Psoas muscle (tissue), 8 donors: ENCODE results near the gene DAAM2. TPM values are rescaled to one million over a fixed set of nuclear protein-coding genes. Genes with fewer than 3 reads are reported as not detected.

Experiments
- ATAC-seq, 4 donors: fragments of 200-7000 bp; cut with Tn5 transposase; one replicate each; pipeline ENCODE4 v1.9.1; 2020; ENCODE audit warnings: moderate library complexity in 3 of 4, mild to moderate bottlenecking in 2 of 4
- DNase-seq, 2 donors: peaks; one replicate each; pipeline ENCODE4 v3.0.0-alpha.2; 2020
- H3K27ac ChIP-seq: fragments of 200-600 bp; one replicate; pipeline ENCODE4 v1.8.0; 2022
- H3K27me3 ChIP-seq, 3 donors: fragments of 200-600 bp in 1 of 3; one replicate each; pipeline versions ENCODE4 v1.6.1 to v1.8.0; 2013 to 2022; ENCODE audit warnings: low read length in 2 of 3, mild to moderate bottlenecking in 2 of 3, moderate library complexity in 1 of 3; ENCODE audit not compliant: insufficient read depth in 3 of 3
- H3K36me3 ChIP-seq, 2 donors: fragments of 200-600 bp in 1 of 2; one replicate each; pipeline versions ENCODE4 v1.6.1 to v1.8.0; 2013 to 2022; ENCODE audit warnings: low read depth in 1 of 2, mild to moderate bottlenecking in 1 of 2, moderate library complexity in 1 of 2; ENCODE audit not compliant: insufficient read depth in 1 of 2
- H3K4me1 ChIP-seq: fragments of 200-600 bp; one replicate; pipeline ENCODE4 v1.8.0; 2022
- H3K4me3 ChIP-seq: fragments of 200-600 bp; one replicate; pipeline ENCODE4 v1.8.0; 2022; ENCODE audit warnings: mild to moderate bottlenecking
- H3K9me3 ChIP-seq: fragments of 200-600 bp; one replicate; pipeline ENCODE4 v1.8.0; 2022
- WGBS, 3 donors: extraction: QIAGEN DNeasy Blood & Tissue Kit; methylation state at CpG; one replicate each; pipeline versions ENCODE4 v1.1.6 to v1.1.7; 2013; 5-methylcytosine and 5-hydroxymethylcytosine counted together
- intact Hi-C, 2 donors: fragments of 100-400 bp; cut with DNase I; formaldehyde crosslinking; loops; one replicate each; pipeline versions ENCODE4 v1.11.0 to v1.14.2; 2022
- polyA plus RNA-seq, 3 donors: library from polyadenylated mRNA; stranded (reverse); fragments of 200-250 nt; gene quantifications; one replicate each; pipeline ENCODE4 v1.2.3, GENCODE V29; 2013
- total RNA-seq, 4 donors: library from RNA; stranded (reverse); fragmentation: NEBNext Ultra II Directional in 2 of 4; extraction: Animal tissue kit (Norgen Biotek cat#: 25700) in 2 of 4; gene quantifications; one replicate each; pipeline versions ENCODE4 v1.2.1 to v1.2.4, GENCODE V29; 2021 to 2023
- TF ChIP-seq, protein P1 (sequence below): fragments of 200-600 bp; IDR thresholded peaks from one replicate; pipeline ENCODE4 v1.8.0; 2022; ENCODE audit warnings: antibody characterized with exemption
- donor health status: healthy with polysubstance abuse.
- donor health status: DM: no; HTN: no; CAD: no; lungs with moderate emphysema.
- donor health status: Bipolar disorder and iron deficiency.
- donor health status: healthy.
- donor health status: DM: yes; HTN: yes; CAD: no.
- donor health status: DM: no; HTN: no; CAD: no.
- donor health status: DM: no; HTN: no; CAD: no.
- donor health status: DM: yes; HTN: yes; CAD: no.

DAAM2 gene
- total and polyA plus RNA-seq, 7 donors: 7.0 to 67.1 (median 26.5) TPM

DNA sequence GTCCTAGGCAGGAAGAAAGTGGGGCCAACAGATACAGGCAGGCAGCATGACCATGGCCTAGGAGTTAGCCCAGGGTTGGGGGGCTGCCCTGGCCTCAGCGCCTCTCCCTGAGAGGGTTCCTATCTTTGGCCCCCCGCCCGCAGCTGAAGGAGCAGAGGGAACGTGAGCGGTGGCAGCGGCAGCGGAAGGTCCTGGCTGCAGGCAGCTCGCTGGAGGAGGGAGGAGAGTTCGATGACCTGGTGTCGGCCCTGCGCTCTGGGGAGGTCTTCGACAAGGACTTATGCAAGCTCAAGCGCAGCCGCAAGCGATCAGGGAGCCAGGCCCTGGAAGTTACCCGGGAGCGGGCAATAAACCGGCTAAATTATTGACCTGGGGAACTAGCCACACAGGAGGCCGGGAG is 109.5 kb downstream of the DAAM2 start:
- Histone ChIP-seq H3K36me3 (peaks cover 2 to 80% of the 10 kb centered on the region in 2 donors), H3K4me1 (no peaks in the 10 kb centered on the region), H3K4me3 (no peak overlapping the region), H3K27ac (peak overlapping the region; percentile 4), H3K9me3 (no peaks in the 10 kb centered on the region), H3K27me3 (no peaks in the 10 kb centered on the region)
- ATAC-seq (peak in 1 of 4 donors; percentile 12), DNase-seq (no peak)
- TF ChIP-seq, protein P1, sequence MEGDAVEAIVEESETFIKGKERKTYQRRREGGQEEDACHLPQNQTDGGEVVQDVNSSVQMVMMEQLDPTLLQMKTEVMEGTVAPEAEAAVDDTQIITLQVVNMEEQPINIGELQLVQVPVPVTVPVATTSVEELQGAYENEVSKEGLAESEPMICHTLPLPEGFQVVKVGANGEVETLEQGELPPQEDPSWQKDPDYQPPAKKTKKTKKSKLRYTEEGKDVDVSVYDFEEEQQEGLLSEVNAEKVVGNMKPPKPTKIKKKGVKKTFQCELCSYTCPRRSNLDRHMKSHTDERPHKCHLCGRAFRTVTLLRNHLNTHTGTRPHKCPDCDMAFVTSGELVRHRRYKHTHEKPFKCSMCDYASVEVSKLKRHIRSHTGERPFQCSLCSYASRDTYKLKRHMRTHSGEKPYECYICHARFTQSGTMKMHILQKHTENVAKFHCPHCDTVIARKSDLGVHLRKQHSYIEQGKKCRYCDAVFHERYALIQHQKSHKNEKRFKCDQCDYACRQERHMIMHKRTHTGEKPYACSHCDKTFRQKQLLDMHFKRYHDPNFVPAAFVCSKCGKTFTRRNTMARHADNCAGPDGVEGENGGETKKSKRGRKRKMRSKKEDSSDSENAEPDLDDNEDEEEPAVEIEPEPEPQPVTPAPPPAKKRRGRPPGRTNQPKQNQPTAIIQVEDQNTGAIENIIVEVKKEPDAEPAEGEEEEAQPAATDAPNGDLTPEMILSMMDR: no peak
- WGBS, 3 donors: 76 to 81% (median 79%) methylated on average over 17 to 19 of the region's 19 CpGs
- intact Hi-C loops: no loop called here

DNA sequence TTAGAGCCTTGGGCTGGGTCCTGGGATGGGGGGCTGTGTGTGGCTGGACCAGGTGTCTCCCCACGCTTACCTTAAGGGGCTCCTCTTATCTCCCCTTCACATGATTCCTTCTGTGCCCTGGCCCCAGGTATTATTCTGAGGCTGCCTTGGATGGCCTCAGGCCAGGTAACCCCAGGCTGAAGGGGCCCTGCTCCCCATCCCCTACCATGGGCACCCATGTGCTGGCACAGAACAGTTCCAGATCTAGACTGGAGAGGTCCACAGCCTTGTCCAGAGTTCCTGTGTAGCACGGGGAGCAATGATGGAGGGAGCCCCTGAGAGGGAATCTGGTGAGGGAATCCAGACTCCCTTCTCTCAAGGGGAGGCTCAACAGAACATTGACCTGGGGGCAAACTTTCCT is 110.0 kb downstream of the DAAM2 start:
- Histone ChIP-seq H3K4me3 (no peak overlapping the region), H3K27ac (no peak overlapping the region), H3K9me3 (no peaks in the 10 kb centered on the region), H3K4me1 (no peaks in the 10 kb centered on the region), H3K36me3 (peaks cover 2 to 80% of the 10 kb centered on the region in 2 donors), H3K27me3 (no peaks in the 10 kb centered on the region)
- ATAC-seq (peak in 2 of 4 donors; percentile 7 to 9), DNase-seq (no peak)
- intact Hi-C loops: no loop called here
- WGBS, 3 donors: 72 to 96% (median 87%) methylated on average over 2 of the region's 2 CpGs
- TF ChIP-seq, protein P1: no peak

DNA sequence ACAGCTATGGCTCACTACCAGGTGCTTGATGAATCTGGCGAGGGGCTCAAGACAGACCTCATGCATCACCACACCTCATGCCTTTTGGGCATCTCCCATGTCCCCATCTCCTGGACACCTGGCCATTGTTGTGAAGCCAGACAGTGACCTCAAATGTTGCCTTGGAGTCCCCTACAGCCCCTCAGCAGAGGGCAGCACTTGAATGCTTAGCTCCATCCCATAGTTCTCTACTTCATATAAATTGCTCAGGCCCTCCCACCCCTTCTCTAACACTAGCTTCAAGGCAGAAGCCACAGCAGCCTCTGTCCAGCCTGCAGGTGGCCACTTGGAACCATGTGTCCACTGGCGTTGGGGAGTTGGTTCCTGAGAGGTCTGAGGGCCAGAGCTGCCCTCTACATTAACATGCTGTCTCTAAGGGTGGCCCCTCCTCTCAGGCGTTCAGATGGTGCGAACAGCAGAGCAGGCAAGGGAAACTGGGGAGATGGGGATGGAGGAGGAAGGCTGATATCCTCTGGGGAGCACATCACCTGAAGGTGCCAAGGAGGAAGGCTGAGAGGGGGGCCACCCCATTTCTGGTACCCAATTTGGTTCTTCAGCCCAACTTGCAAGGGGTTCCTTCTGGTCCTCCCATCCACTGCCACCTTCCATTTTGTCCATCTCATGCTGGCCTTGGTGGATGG is 110.8 kb downstream of the DAAM2 start:
- no peak overlapping the region for H3K27ac ChIP-seq
- DNase-seq (no peak), ATAC-seq (peak in 3 of 4 donors; percentile 7 to 28 (median 11))
- WGBS, 3 donors: 85 to 90% (median 88%) methylated on average over 4 of the region's 4 CpGs
- intact Hi-C loops: no loop called here
- no peak overlapping the region for H3K4me3 ChIP-seq
- no peaks in the 10 kb centered on the region for H3K27me3 ChIP-seq
- H3K36me3 ChIP-seq: peaks cover 2 to 82% of the 10 kb centered on the region in 2 donors
- no peaks in the 10 kb centered on the region for H3K4me1 ChIP-seq
- TF ChIP-seq, protein P1: peak; percentile 7
- no peaks in the 10 kb centered on the region for H3K9me3 ChIP-seq

DNA sequence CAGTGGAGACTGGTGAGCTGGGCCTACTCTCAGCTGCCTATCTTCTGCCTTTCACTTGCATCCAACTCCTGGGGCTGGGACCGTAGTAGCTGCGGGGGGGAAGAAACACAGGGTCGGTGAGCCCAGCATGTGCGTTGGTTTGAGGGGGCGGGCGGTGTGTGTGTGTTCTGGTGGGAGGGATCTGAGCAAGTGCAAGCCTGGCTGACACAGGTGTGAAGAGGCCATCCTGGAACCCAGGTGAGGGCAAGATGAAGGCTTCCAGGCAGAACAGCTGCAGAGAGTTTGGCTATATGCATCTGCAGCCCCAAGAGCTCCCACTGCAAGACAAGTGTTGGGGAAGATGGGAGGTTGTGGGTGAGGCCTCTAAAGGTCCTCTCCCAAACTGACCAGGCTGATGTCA is 111.5 kb downstream of the DAAM2 start:
- 87 to 91% (median 90%) methylated on average over 6 of the region's 6 CpGs for WGBS, 3 donors
- no peaks in the 10 kb centered on the region for H3K27me3 ChIP-seq
- H3K36me3 ChIP-seq: peaks cover 2 to 82% of the 10 kb centered on the region in 2 donors
- DNase-seq (no peak), ATAC-seq (no peak)
- no peaks in the 10 kb centered on the region for H3K9me3 ChIP-seq
- H3K4me1 ChIP-seq: no peaks in the 10 kb centered on the region
- TF ChIP-seq, protein P1: no peak
- no peak overlapping the region for H3K4me3 ChIP-seq
- intact Hi-C loops: no loop called here
- H3K27ac ChIP-seq: no peak overlapping the region
